C4-2B (cell line): Measurements from ENCODE around the gene NASP.

Experiments used
- CTCF ChIP-seq: fragments of 450-650 bp; conservative IDR thresholded peaks from 2 replicates; pipeline ENCODE4 v1.5.1; 2017; ENCODE audit warnings: mild to moderate bottlenecking
- ZFX ChIP-seq: fragments of 450-650 bp; IDR thresholded peaks from 2 replicates; pipeline ENCODE4 v1.6.1; 2017

DNA sequence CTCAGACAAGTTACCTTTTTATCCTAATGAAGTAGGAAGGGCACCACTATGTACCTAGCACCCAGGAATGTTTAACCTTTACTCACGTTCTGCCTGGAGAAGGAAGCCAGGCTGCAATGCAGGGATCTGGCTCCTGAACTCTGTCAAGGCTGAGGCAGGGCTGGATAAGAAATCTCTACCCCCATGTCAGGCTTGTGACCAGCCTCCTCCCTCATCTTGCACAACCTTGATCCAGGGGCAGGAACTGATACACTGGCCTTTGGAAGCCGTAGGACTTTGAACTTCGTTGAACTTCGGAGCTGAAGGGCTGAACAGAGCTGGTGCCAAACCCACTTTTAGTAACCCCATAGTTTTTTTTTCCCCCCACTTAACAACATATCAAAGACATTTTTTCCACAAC, 41.2 kb upstream of the NASP start:
- TF ChIP-seq CTCF = no peak
- no peak for TF ChIP-seq ZFX
